Loucy (cell line): ENCODE results near the gene SMOC2.

Source experiments
- H2AFZ ChIP-seq: fragments of 200-600 bp; sonication (generic); 2 replicates; pipeline ENCODE4 v1.6.0; 2016; ENCODE audit warnings: antibody characterized with exemption, mild to moderate bottlenecking, low read length, moderate library complexity
- H3F3A ChIP-seq: fragments of 200-600 bp; 2 replicates; pipeline ENCODE4 v1.6.0; 2016; ENCODE audit warnings: antibody characterized with exemption, low read depth, mild to moderate bottlenecking
- H3K27me3 ChIP-seq: fragments of 200-600 bp; sonication (generic); 2 replicates; pipeline ENCODE4 v1.6.1; 2014; ENCODE audit warnings: low read length, mild to moderate bottlenecking; ENCODE audit not compliant: insufficient read depth, poor library complexity, severe bottlenecking
- H3K36me3 ChIP-seq: fragments of 200-600 bp; sonication (generic); 2 replicates; pipeline ENCODE4 v1.6.1; 2016; ENCODE audit warnings: low read length; ENCODE audit not compliant: insufficient read depth
- H3K4me1 ChIP-seq: fragments of 200-600 bp; sonication (generic); 2 replicates; pipeline ENCODE4 v1.5.1; 2014; ENCODE audit warnings: low read length, mild to moderate bottlenecking; ENCODE audit not compliant: insufficient read depth, poor library complexity, severe bottlenecking
- H3K4me2 ChIP-seq: fragments of 200-600 bp; sonication (generic); 2 replicates; pipeline ENCODE4 v1.6.0; 2014; ENCODE audit warnings: antibody characterized with exemption, low read length, low read depth, mild to moderate bottlenecking; ENCODE audit not compliant: poor library complexity, severe bottlenecking
- H3K4me3 ChIP-seq: fragments of 200-600 bp; sonication (generic); 2 replicates; pipeline ENCODE4 v1.5.1; 2014; ENCODE audit warnings: low read length, mild to moderate bottlenecking, mixed read lengths; ENCODE audit not compliant: poor library complexity, severe bottlenecking
- H3K79me2 ChIP-seq: fragments of 200-600 bp; sonication (generic); 2 replicates; pipeline ENCODE4 v1.6.1; 2014; ENCODE audit warnings: low read length; ENCODE audit not compliant: insufficient read depth
- H3K9ac ChIP-seq: fragments of 200-600 bp; sonication (generic); 2 replicates; pipeline ENCODE4 v1.6.0; 2014; ENCODE audit warnings: mild to moderate bottlenecking, low read depth, low read length, moderate library complexity; ENCODE audit not compliant: poor library complexity, severe bottlenecking
- H3K9me2 ChIP-seq: fragments of 200-600 bp; sonication (generic); replicated peaks from 2 replicates; pipeline ENCODE4 v1.6.1; 2016; ENCODE audit warnings: low read depth, low read length, mixed read lengths
- H3K9me3 ChIP-seq: fragments of 200-600 bp; sonication (generic); 2 replicates; pipeline ENCODE4 v1.6.1; 2014; ENCODE audit warnings: mild to moderate bottlenecking, antibody characterized with exemption, low read length, low read depth; ENCODE audit not compliant: insufficient read depth
- H4K20me1 ChIP-seq: fragments of 200-600 bp; sonication (generic); 2 replicates; pipeline ENCODE4 v1.6.0; 2014; ENCODE audit warnings: antibody characterized with exemption, low read length, mild to moderate bottlenecking; ENCODE audit not compliant: insufficient read depth, poor library complexity, severe bottlenecking
- EZH2phosphoT487 ChIP-seq: fragments of 200-600 bp; IDR thresholded peaks from 2 replicates; pipeline ENCODE4 v1.6.1; 2018; ENCODE audit warnings: antibody characterized with exemption, mild to moderate bottlenecking, moderate library complexity, borderline replicate concordance
- TF ChIP-seq, protein P1 (sequence below): fragments of 200-600 bp; sonication (generic); conservative IDR thresholded peaks from 2 replicates; pipeline ENCODE4 v1.5.1; 2014; ENCODE audit warnings: mild to moderate bottlenecking, antibody characterized with exemption, low read length

SMOC2 gene

DNA sequence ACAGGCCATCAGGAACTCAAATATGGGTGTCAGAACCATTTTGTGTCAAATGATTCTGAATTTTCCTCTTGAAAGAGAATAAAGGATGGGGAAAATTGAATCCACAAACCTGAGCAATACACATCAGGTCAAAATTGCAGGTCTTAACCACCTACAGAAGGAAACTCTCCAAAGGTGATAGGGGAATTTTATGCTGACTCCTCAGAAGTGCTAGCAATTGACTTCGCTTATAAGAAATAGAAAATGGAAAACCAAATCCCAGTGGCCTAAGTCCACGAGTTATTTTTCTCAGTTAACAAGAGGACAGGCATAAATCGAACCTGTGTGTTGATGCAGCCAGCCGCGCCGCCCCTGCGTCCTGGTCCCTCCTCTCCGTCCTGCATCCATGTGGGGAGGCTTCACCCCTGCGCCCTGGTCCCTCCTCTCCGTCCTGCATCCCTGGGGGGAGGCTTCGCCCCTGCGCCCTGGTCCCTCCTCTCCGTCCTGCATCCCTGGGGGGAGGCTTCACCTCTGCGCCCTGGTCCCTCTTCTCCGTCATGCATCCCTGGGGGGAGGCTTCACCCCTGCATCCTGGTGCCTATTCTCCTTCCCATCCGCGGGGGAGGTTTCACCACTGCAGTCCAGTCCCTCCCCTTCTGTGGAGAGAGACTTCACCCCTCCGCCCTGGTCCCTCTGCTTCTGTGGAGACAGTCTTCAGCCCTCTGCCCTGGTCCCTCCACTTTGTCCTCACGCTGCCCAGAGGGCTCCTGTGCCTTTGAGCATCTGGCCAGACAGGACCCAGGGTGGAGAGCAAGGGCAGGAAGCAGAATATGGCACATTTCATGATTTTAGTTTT is 230.3 kb downstream of the SMOC2 start:
- H3K4me1 ChIP-seq: no peaks in the 10 kb centered on the region
- no peaks in the 10 kb centered on the region for H3F3A ChIP-seq
- H4K20me1 ChIP-seq: no peaks in the 10 kb centered on the region
- H3K9me2 ChIP-seq: no peaks in the 10 kb centered on the region
- no peaks in the 10 kb centered on the region for H3K27me3 ChIP-seq
- H3K4me2 ChIP-seq: no peak overlapping the region
- no peak overlapping the region for H3K4me3 ChIP-seq
- no peak for TF ChIP-seq EZH2phosphoT487
- TF ChIP-seq, protein P1, sequence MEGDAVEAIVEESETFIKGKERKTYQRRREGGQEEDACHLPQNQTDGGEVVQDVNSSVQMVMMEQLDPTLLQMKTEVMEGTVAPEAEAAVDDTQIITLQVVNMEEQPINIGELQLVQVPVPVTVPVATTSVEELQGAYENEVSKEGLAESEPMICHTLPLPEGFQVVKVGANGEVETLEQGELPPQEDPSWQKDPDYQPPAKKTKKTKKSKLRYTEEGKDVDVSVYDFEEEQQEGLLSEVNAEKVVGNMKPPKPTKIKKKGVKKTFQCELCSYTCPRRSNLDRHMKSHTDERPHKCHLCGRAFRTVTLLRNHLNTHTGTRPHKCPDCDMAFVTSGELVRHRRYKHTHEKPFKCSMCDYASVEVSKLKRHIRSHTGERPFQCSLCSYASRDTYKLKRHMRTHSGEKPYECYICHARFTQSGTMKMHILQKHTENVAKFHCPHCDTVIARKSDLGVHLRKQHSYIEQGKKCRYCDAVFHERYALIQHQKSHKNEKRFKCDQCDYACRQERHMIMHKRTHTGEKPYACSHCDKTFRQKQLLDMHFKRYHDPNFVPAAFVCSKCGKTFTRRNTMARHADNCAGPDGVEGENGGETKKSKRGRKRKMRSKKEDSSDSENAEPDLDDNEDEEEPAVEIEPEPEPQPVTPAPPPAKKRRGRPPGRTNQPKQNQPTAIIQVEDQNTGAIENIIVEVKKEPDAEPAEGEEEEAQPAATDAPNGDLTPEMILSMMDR: no peak
- peaks cover 5% of the 10 kb centered on the region; the same call in 1 of the 2 replicates for H3K9me3 ChIP-seq
- H3K9ac ChIP-seq: no peak overlapping the region
- no peaks in the 10 kb centered on the region for H3K36me3 ChIP-seq
- no peaks in the 10 kb centered on the region for H3K79me2 ChIP-seq
- H2AFZ ChIP-seq: no peak overlapping the region

GRCh38 chr6:168671863-168672546 is 231.0 kb downstream of the SMOC2 start:
- Histone ChIP-seq H2AFZ (no peak overlapping the region), H3K79me2 (no peaks in the 10 kb centered on the region), H3K36me3 (no peaks in the 10 kb centered on the region), H3K4me3 (no peak overlapping the region), H3K9me3 (peaks cover 9% of the 10 kb centered on the region; the same call in 1 of the 2 replicates), H3K27me3 (no peaks in the 10 kb centered on the region), H3K4me1 (no peaks in the 10 kb centered on the region), H3K9me2 (no peaks in the 10 kb centered on the region), H3F3A (no peaks in the 10 kb centered on the region), H3K4me2 (no peak overlapping the region), H4K20me1 (no peaks in the 10 kb centered on the region), H3K9ac (no peak overlapping the region)
- TF ChIP-seq, protein P1: no peak
- TF ChIP-seq EZH2phosphoT487: no peak

- TF ChIP-seq, protein P1: no peak
- no peak for TF ChIP-seq EZH2phosphoT487
- Histone ChIP-seq H3K4me3 (no peak overlapping the region), H3K4me1 (no peaks in the 10 kb centered on the region), H3K4me2 (no peak overlapping the region), H3F3A (no peaks in the 10 kb centered on the region), H2AFZ (no peak overlapping the region), H3K9me3 (peaks cover 10% of the 10 kb centered on the region; the same call in 1 of the 2 replicates), H3K79me2 (no peaks in the 10 kb centered on the region), H3K27me3 (no peaks in the 10 kb centered on the region), H3K9ac (no peak overlapping the region), H3K9me2 (no peaks in the 10 kb centered on the region), H4K20me1 (no peaks in the 10 kb centered on the region), H3K36me3 (no peaks in the 10 kb centered on the region)
Measured at GRCh38 chr6:168674595-168674994, 233.6 kb downstream of the SMOC2 start.
